Peyer's patch (tissue), 4 donors: ENCODE results near the gene MXRA5. TPM values are rescaled to one million over a fixed set of nuclear protein-coding genes. Genes with fewer than 3 reads are reported as not detected.

ENCODE experiments used
- DNase-seq, 3 donors: peaks; one replicate each; pipeline ENCODE4 v3.0.0-alpha.2; 2017 to 2019
- H3K27ac ChIP-seq, 4 donors: fragments of 200-600 bp; sonication (generic); one replicate each; pipeline ENCODE4 v1.5.1; 2016 to 2019
- H3K27me3 ChIP-seq, 2 donors: fragments of 200-600 bp; sonication (generic); one replicate each; pipeline ENCODE4 v1.5.1; 2019
- H3K36me3 ChIP-seq, 3 donors: fragments of 200-600 bp; sonication (generic); one replicate each; pipeline ENCODE4 v1.5.1; 2016 to 2019
- H3K4me1 ChIP-seq, 4 donors: fragments of 200-600 bp; sonication (generic); one replicate each; pipeline ENCODE4 v1.5.1; 2016 to 2019
- H3K4me3 ChIP-seq, 4 donors: fragments of 200-600 bp; sonication (generic); 1 replicate in 3 of 4; 2 replicates in 1 of 4; pipeline ENCODE4 v1.5.1; 2016 to 2019; ENCODE audit warnings: mild to moderate bottlenecking in 1 of 4
- H3K9me3 ChIP-seq, 4 donors: fragments of 200-600 bp; sonication (generic); one replicate each; pipeline ENCODE4 v1.5.1; 2016 to 2019; ENCODE audit warnings: mild to moderate bottlenecking in 1 of 4
- POLR2A ChIP-seq, 2 donors: fragments of 450-650 bp; IDR thresholded peaks; one replicate each; pipeline ENCODE4 v1.5.1; 2017; ENCODE audit warnings: antibody characterized with exemption in 2 of 2, mild to moderate bottlenecking in 2 of 2, moderate library complexity in 2 of 2
- total RNA-seq, 4 donors: library from RNA; depleted of rRNA; stranded (reverse); fragments of >200 nt; gene quantifications; one replicate each; pipeline ENCODE4 v1.1.0, GENCODE V29; 2016
- TF ChIP-seq, protein P1 (sequence below), 6 experiments: fragments of 450-650 bp in 4 of 6; fragments of 200-600 bp in 2 of 6; sonication (generic) in 1 of 6; IDR thresholded peaks; one replicate each; pipeline ENCODE4 v1.5.1; 2017 to 2019; ENCODE audit warnings: antibody characterized with exemption in 6 of 6, mild to moderate bottlenecking in 3 of 6, moderate library complexity in 1 of 6

The MXRA5 gene, protein sequence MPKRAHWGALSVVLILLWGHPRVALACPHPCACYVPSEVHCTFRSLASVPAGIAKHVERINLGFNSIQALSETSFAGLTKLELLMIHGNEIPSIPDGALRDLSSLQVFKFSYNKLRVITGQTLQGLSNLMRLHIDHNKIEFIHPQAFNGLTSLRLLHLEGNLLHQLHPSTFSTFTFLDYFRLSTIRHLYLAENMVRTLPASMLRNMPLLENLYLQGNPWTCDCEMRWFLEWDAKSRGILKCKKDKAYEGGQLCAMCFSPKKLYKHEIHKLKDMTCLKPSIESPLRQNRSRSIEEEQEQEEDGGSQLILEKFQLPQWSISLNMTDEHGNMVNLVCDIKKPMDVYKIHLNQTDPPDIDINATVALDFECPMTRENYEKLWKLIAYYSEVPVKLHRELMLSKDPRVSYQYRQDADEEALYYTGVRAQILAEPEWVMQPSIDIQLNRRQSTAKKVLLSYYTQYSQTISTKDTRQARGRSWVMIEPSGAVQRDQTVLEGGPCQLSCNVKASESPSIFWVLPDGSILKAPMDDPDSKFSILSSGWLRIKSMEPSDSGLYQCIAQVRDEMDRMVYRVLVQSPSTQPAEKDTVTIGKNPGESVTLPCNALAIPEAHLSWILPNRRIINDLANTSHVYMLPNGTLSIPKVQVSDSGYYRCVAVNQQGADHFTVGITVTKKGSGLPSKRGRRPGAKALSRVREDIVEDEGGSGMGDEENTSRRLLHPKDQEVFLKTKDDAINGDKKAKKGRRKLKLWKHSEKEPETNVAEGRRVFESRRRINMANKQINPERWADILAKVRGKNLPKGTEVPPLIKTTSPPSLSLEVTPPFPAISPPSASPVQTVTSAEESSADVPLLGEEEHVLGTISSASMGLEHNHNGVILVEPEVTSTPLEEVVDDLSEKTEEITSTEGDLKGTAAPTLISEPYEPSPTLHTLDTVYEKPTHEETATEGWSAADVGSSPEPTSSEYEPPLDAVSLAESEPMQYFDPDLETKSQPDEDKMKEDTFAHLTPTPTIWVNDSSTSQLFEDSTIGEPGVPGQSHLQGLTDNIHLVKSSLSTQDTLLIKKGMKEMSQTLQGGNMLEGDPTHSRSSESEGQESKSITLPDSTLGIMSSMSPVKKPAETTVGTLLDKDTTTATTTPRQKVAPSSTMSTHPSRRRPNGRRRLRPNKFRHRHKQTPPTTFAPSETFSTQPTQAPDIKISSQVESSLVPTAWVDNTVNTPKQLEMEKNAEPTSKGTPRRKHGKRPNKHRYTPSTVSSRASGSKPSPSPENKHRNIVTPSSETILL (N-terminal part only)
- 1 to 10 TPM; 1.8 to 5.0 (median 3.9) TPM for total RNA-seq

DNA sequence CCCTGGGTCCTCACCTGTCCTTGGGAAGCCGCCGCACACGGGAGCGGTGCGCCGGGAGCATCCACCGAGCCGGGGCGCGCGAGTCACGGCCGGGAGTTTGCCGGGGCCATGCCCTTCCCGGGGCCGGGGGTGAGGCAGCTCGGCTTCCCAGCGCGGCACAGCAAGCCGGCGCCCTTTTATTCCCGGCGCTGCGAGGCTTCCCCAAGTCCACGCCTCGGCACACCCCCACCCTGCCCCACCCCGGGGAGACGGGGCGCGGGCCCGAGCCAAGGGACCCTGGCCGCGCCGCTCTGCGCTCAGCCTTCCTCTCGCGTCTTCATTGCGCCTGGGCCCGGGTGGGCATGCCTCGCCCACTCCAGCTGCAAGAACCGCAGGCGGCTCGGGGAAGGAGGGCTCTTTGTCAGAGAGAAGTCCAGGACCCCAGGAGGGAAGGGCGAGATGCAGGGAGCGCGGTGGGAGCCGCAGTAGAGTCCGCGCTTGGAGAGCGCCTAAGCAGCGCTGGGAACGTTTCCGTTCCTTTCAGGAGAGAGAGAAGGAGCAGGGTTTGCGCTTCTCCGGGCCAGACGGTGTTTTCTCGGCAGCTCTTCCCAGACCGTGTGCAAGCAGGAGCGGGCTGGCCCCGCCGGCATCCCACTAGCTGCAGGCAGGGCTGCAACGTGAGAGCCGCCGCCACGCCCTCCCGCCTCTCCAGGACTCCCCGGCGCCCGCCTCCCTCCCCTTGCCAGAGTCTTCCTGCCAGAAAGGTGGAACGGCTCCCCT, at the start of gene MXRA5:
Gene MXRA5, minus strand, starts transcription at position 152 of the 759 bp plus-strand sequence. CDS start 2,819 bp downstream, outside the sequence.
- Histone ChIP-seq H3K4me3 (peak within 1 kb of the TSS in 3 of 4 donors; percentile 6 to 37 (median 27)), H3K27me3 (no peaks in the 10 kb centered on the region), H3K9me3 (no peaks in the 10 kb centered on the region), H3K4me1 (no peaks in the 10 kb centered on the region), H3K27ac (peak within 1 kb of the TSS in 3 of 4 donors; percentile 46 to 76 (median 64)), H3K36me3 (no peaks in the 10 kb centered on the region)
- no peak for DNase-seq
- TF ChIP-seq, protein P1, sequence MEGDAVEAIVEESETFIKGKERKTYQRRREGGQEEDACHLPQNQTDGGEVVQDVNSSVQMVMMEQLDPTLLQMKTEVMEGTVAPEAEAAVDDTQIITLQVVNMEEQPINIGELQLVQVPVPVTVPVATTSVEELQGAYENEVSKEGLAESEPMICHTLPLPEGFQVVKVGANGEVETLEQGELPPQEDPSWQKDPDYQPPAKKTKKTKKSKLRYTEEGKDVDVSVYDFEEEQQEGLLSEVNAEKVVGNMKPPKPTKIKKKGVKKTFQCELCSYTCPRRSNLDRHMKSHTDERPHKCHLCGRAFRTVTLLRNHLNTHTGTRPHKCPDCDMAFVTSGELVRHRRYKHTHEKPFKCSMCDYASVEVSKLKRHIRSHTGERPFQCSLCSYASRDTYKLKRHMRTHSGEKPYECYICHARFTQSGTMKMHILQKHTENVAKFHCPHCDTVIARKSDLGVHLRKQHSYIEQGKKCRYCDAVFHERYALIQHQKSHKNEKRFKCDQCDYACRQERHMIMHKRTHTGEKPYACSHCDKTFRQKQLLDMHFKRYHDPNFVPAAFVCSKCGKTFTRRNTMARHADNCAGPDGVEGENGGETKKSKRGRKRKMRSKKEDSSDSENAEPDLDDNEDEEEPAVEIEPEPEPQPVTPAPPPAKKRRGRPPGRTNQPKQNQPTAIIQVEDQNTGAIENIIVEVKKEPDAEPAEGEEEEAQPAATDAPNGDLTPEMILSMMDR (IDR thresholded peaks at IDR 0.05) = no peak
- no peak for TF ChIP-seq POLR2A (IDR thresholded peaks at IDR 0.05)

DNA sequence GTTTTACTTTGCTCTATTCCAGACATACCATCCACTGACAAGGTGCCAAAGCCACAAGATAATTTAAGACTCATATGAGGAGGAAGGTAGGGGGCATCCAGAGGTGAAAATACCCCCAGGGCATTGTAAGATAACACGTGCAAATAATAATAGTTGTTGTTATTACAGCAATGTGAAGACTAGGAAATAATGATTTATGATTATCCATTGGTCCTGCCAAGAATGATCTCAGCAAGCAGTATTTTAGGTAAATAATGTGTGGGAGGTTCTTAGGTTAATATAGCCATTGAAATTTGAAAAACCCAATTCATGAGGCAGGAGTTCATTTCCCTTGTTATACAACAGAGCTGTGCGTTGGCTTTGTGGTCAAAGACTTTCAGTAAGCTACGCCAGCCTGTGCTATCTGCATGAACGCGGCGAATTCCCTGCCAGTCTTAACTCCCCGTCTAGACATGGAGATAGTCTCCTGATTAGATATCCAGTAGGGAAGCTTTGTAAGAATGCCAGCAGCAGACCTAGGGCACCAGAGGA, 47.2 kb upstream of the MXRA5 start:
- Histone ChIP-seq H3K9me3 (no peaks in the 10 kb centered on the region), H3K27ac (no peak overlapping the region), H3K4me3 (no peak overlapping the region), H3K4me1 (no peaks in the 10 kb centered on the region), H3K36me3 (no peaks in the 10 kb centered on the region), H3K27me3 (no peaks in the 10 kb centered on the region)
- TF ChIP-seq POLR2A (IDR thresholded peaks at IDR 0.05) = no peak
- TF ChIP-seq, protein P1 (IDR thresholded peaks at IDR 0.05) = no peak
- DNase-seq = no peak

DNA sequence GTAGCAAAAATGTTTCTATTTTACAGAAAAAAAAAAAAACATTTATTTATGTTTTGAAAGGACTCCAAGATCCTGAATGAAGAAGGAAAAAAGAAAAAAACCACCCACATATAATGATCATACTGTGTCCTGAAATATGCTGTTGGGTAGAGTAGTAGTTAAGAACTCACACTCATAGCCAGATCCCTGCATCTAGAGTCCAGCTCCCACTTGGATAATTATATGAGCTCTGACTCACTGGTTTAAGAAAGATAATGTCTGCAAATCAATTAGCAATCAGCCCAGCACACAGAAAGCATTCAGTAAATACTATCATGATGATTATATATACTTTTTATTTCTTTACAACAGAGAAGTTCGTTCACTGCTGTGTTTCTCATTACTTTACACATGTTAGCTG, 46.7 kb upstream of the MXRA5 start:
- no peaks in the 10 kb centered on the region for H3K9me3 ChIP-seq
- DNase-seq = no peak
- H3K27me3 ChIP-seq = no peaks in the 10 kb centered on the region
- no peaks in the 10 kb centered on the region for H3K36me3 ChIP-seq
- TF ChIP-seq POLR2A (IDR thresholded peaks at IDR 0.05) = no peak
- TF ChIP-seq, protein P1 (IDR thresholded peaks at IDR 0.05) = no peak
- H3K4me3 ChIP-seq = no peak overlapping the region
- H3K4me1 ChIP-seq = no peaks in the 10 kb centered on the region
- no peak overlapping the region for H3K27ac ChIP-seq

DNA sequence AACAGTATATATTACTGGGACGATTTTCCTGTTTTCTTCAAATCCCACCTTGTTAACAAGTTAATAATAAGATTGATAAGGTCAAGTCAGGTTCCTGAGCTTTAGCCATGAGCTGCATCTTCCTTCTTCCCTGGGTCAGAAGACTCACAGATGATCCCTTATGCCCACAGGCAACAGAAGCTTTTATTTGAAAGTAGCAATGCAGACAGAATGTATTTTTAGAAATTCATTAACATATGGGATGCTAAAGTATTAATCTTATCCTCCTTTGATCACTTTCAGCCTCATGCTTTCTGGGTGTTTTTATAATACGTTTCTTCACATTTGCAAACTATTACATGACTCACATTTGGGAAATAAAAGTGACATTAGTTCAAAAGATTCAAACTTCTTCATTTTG, 42.0 kb upstream of the MXRA5 start:
- no peaks in the 10 kb centered on the region for H3K36me3 ChIP-seq
- no peaks in the 10 kb centered on the region for H3K27me3 ChIP-seq
- H3K4me3 ChIP-seq = no peak overlapping the region
- no peaks in the 10 kb centered on the region for H3K9me3 ChIP-seq
- no peak overlapping the region for H3K27ac ChIP-seq
- DNase-seq = no peak
- H3K4me1 ChIP-seq = no peaks in the 10 kb centered on the region
- TF ChIP-seq, protein P1 (IDR thresholded peaks at IDR 0.05) = no peak
- TF ChIP-seq POLR2A (IDR thresholded peaks at IDR 0.05) = no peak
